ENCODE measurements around the gene SPATA3. TPM values are rescaled to one million over a fixed set of nuclear protein-coding genes. Genes with fewer than 3 reads are reported as not detected.

The SPATA3 gene
- total and polyA plus RNA-seq, 2 experiments from 2014 or later = not detected

GRCh38 chr2:230954746-230955145 is 41.2 kb upstream of the SPATA3 start:
- Histone ChIP-seq H3K9me3 (ENCODE audit: low read depth) (no peaks in the 10 kb centered on the region), H3K79me2 (no peaks in the 10 kb centered on the region), H3K4me2 (no peak overlapping the region), H4K20me1 (ENCODE audit: insufficient read depth, poor library complexity, severe bottlenecking) (no peaks in the 10 kb centered on the region), H3K27me3 (no peaks in the 10 kb centered on the region), H3K9me2 (replicated peaks; ENCODE audit: insufficient read depth) (no peaks in the 10 kb centered on the region), H3K36me3 (replicated peaks; ENCODE audit: insufficient read depth, low read depth) (no peaks in the 10 kb centered on the region), H3K27ac (no peak overlapping the region), H3K4me3 (no peak overlapping the region), H2AFZ (no peak overlapping the region), H3K4me1 (ENCODE audit: insufficient read depth) (peaks cover 4% of the 10 kb centered on the region)
- TF ChIP-seq EZH2 (IDR thresholded peaks at IDR 0.05; ENCODE audit: borderline replicate concordance) = no peak
- no peak for TF ChIP-seq CTCF (IDR thresholded peaks at IDR 0.05; ENCODE audit: poor library complexity)
- TF ChIP-seq EZH2phosphoT487 (IDR thresholded peaks at IDR 0.05; ENCODE audit: low read depth, severe bottlenecking, unreplicated experiment) = no peak
- DNase-seq (ENCODE audit: low spot score) = no peak

GRCh38 chr2:230955163-230955737 is 40.7 kb upstream of the SPATA3 start:
- Histone ChIP-seq H4K20me1 (ENCODE audit: insufficient read depth, poor library complexity, severe bottlenecking) (no peaks in the 10 kb centered on the region), H3K4me3 (no peak overlapping the region), H2AFZ (no peak overlapping the region), H3K4me2 (no peak overlapping the region), H3K79me2 (no peaks in the 10 kb centered on the region), H3K36me3 (replicated peaks; ENCODE audit: insufficient read depth, low read depth) (no peaks in the 10 kb centered on the region), H3K9me2 (replicated peaks; ENCODE audit: insufficient read depth) (no peaks in the 10 kb centered on the region), H3K4me1 (ENCODE audit: insufficient read depth) (peaks cover 4% of the 10 kb centered on the region), H3K27ac (no peak overlapping the region), H3K27me3 (no peaks in the 10 kb centered on the region), H3K9me3 (ENCODE audit: low read depth) (no peaks in the 10 kb centered on the region)
- DNase-seq (ENCODE audit: low spot score) = no peak
- TF ChIP-seq EZH2 (IDR thresholded peaks at IDR 0.05; ENCODE audit: borderline replicate concordance) (no peak), CTCF (IDR thresholded peaks at IDR 0.05; ENCODE audit: poor library complexity) (no peak), EZH2phosphoT487 (IDR thresholded peaks at IDR 0.05; ENCODE audit: low read depth, severe bottlenecking, unreplicated experiment) (no peak)
- WGBS (ENCODE audit: low lambda C conversion rate, missing lambda C conversion rate) = 88% methylated on average over 1 of the region's 1 CpG

- peak; percentile 73 for DNase-seq (ENCODE audit: low spot score)
These were observed 38.8 kb upstream of the SPATA3 start for GRCh38 chr2:230956827-230957755.

More at GRCh38 chr2:230956827-230957755, 38.8 kb upstream of the SPATA3 start:
- Histone ChIP-seq H3K27ac (no peak overlapping the region), H3K79me2 (no peaks in the 10 kb centered on the region), H3K36me3 (replicated peaks; ENCODE audit: insufficient read depth, low read depth) (no peaks in the 10 kb centered on the region), H3K4me3 (peak overlapping the region; percentile 29), H3K27me3 (no peaks in the 10 kb centered on the region), H3K9me3 (ENCODE audit: low read depth) (no peaks in the 10 kb centered on the region), H3K9me2 (replicated peaks; ENCODE audit: insufficient read depth) (no peaks in the 10 kb centered on the region), H3K4me2 (peak overlapping the region; percentile 88), H3K4me1 (ENCODE audit: insufficient read depth) (peaks cover 4% of the 10 kb centered on the region), H4K20me1 (ENCODE audit: insufficient read depth, poor library complexity, severe bottlenecking) (no peaks in the 10 kb centered on the region), H2AFZ (peak overlapping the region; percentile 68)
- TF ChIP-seq CTCF (IDR thresholded peaks at IDR 0.05; ENCODE audit: poor library complexity) (no peak), EZH2phosphoT487 (IDR thresholded peaks at IDR 0.05; ENCODE audit: low read depth, severe bottlenecking, unreplicated experiment) (no peak), EZH2 (IDR thresholded peaks at IDR 0.05; ENCODE audit: borderline replicate concordance) (no peak)
- 9% methylated on average over 43 of the region's 43 CpGs for WGBS (ENCODE audit: low lambda C conversion rate, missing lambda C conversion rate)

All from hepatocyte (in vitro differentiated cells).